ENCODE results near the gene PRR14. TPM values are rescaled to one million over a fixed set of nuclear protein-coding genes. Genes with fewer than 3 reads are reported as not detected.
A peak's percentile ranks its signal among the peaks of the same experiment; 100 is the strongest.
"Not testable (repeated sequence)": the region's sequence is repeated elsewhere in the genome, so short reads cannot be mapped to it uniquely, and the experiment has no call there.

PRR14 gene
- total RNA-seq, 1 experiment from 2014 or later = 8.8 TPM

DNA sequence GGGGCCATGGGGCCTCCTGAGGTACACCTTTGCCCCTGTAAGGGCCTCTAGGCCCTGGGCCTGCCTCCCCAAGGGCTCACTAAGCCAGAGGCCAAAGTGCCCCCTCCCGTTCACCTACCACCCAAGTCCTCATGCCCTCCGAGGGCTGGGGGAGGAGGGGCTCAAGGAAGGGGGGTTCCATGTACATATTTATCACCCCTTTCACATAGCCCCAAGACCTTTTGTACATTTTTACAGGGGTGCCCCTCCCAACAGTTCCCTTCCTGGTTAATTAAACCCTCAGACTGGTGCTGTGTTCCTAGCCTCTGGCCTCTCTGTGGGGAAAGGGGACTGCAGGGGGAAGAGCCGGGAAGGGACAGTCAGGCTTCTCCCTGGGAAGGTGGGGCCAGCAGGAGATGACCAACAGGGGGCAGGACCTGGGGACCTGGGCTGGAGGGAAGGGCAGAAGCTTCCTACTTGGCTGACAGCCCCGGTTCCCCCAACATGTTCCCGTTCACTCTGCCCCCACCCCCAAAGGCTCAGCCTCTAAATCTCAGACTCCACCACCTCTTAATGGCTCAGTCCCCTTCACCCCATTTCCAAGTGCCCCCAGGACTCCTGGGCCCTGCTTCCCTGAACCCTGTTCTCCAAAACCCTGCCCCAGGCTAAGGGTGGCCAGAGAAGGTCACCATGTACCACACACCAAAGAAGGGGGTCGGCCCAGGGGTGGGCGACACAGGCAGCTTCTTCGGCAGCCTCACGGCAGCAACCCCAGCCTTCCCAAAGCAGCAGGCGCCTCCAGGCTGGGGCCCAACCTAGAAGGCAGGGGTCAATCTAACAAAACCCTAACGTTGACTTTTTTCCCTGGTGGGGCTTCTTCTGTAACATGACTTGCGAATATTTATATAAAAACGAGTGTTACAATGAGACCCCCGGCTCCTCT, 19.4 kb downstream of the PRR14 start:
- in situ Hi-C loops (cut with HindIII; ENCODE audit: low pct_unique_long_range_greater_than_20kb, low sequenced_read_pairs) = no loop called here

GRCh38 chr16:30675143-30675542, 24.4 kb downstream of the PRR14 start:
- in situ Hi-C loops (cut with HindIII; ENCODE audit: low pct_unique_long_range_greater_than_20kb, low sequenced_read_pairs) = no loop called here
- no peak for DNase-seq (ENCODE audit: low read depth)

More for the DNA sequence above, 19.4 kb downstream of the PRR14 start:
- no peak for DNase-seq (ENCODE audit: low read depth)

DNA sequence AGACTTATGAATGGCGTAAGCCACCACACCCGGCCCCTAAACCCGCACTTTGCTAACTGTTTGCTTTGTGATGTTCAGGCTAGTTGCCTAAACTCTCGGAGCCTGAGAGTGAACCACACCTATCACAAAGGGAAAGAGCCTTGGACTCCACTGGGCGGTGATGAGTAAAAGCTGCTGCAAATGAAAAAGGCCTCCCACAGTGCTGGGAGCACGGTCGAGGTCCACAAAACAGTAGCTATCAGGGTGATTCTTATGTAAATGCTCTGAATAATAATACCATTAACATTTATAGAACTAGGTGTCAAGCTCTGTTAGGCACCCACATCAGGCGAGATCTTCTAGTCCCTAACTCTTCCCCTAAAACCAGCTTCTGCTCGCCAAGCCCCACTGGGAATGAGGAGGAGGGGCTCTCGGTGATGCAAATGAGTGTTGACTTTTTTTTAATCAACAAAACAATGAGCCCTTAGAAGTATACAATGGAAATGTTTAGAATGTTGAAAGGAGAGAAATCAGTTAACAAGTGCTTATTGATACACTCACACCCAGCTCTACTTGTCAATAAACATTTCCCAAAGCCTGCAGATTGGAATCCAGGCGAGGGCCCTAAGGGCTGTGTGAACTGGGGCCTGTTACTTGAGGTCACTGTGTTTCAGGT, 27.3 kb downstream of the PRR14 start:
- in situ Hi-C loops (cut with HindIII; ENCODE audit: low pct_unique_long_range_greater_than_20kb, low sequenced_read_pairs) = no loop called here
- DNase-seq (ENCODE audit: low read depth) = no peak

- in situ Hi-C loops (cut with HindIII; ENCODE audit: low pct_unique_long_range_greater_than_20kb, low sequenced_read_pairs) = no loop called here
These were observed 27.8 kb downstream of the PRR14 start for GRCh38 chr16:30678586-30678970.

GRCh38 chr16:30680326-30680725, 29.6 kb downstream of the PRR14 start:
- no peak for DNase-seq (ENCODE audit: low read depth)
- in situ Hi-C loops (cut with HindIII; ENCODE audit: low pct_unique_long_range_greater_than_20kb, low sequenced_read_pairs) = no loop called here

More at GRCh38 chr16:30678586-30678970, 27.8 kb downstream of the PRR14 start:
- no peak for DNase-seq (ENCODE audit: low read depth)

DNA sequence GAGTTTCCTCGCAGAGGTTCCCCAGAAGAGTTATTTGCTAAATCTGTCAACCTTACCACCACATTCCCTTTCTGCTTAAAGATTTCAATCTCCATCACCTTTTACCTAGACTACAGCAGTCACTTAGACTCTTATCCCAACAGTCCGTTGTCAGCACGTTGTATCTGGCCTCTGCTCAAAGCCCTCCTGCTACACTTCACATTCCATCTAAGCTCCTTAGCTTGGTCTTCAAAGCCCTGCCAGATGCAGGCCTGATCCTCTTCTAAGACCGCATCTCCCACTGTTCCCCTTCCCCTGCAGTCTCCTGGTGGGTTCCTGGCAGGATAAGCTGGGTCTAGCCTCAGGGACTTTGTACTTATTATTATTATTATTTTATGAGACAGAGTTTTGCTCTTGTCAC, 37.9 kb downstream of the PRR14 start:
- DNase-seq (ENCODE audit: low read depth) = no peak
- in situ Hi-C loops (cut with HindIII; ENCODE audit: low pct_unique_long_range_greater_than_20kb, low sequenced_read_pairs) = no loop called here

- in situ Hi-C loops (cut with HindIII; ENCODE audit: low pct_unique_long_range_greater_than_20kb, low sequenced_read_pairs) = no loop called here
- no peak for DNase-seq (ENCODE audit: low read depth)
These were observed 41.1 kb downstream of the PRR14 start for GRCh38 chr16:30691907-30692306.

- DNase-seq (ENCODE audit: low read depth) = no peak
- in situ Hi-C loops (cut with HindIII; ENCODE audit: low pct_unique_long_range_greater_than_20kb, low sequenced_read_pairs) = no loop called here
These were observed 41.8 kb downstream of the PRR14 start for GRCh38 chr16:30692396-30693064.

DNA sequence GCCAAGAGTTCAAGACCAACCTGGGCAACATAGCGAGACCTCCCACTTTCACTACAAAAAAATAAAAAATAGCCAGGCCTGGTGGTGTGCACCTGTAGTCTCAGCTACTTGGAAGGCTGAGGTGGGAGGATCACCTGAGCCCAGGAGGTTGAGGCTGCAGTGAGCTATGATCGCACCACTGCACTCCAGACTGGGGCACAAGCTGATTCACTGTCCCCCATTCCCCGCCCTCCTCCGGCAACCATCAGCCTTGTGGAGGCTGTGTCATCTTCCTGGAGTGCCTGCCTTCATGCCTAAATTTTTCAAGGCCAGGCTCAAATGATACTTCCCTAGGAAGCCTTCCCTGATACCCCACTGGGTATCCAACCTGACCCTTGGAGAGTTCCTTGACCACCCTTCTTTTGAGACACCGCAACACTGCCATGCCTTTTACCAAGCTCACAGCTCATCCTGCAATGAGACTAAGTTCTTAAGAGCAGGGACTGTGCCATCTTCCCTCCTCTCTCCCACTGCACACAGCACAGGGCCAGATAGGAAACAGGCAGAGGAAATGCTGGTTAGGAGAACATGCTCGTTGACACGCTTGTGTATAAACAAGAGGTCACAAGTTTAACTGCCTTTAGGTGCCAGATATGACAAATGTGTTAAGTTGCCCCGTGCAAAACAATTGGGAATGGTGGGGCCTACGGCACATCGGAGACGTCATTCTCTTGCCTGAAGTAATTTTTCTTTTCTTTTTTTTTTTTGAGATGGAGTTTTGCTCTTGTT, 44.4 kb downstream of the PRR14 start:
- in situ Hi-C loops (cut with HindIII; ENCODE audit: low pct_unique_long_range_greater_than_20kb, low sequenced_read_pairs) = no loop called here
- no peak for DNase-seq (ENCODE audit: low read depth)

DNA sequence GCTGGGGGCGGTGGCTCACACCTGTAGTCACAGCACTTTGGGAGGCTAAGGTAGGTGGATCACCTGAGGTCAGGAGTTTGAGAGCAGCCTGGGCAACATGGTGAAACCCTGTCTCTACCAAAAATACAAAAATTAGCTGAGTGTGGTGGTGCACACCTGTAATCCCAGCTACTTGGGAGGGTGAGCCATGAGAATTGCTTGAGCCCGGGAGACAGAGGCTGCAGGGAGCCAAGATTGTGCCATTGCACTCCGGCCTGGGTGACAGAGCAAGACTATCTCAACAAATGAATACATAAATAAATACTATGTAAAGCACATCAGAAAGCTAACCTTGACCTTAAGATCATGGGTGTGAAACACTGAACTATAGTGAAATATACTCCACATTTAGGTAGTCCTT, 45.9 kb downstream of the PRR14 start:
- in situ Hi-C loops (cut with HindIII; ENCODE audit: low pct_unique_long_range_greater_than_20kb, low sequenced_read_pairs); DNase-seq (ENCODE audit: low read depth): not testable (repeated sequence)

GRCh38 chr16:30697264-30698138, 46.7 kb downstream of the PRR14 start:
- in situ Hi-C loops (cut with HindIII; ENCODE audit: low pct_unique_long_range_greater_than_20kb, low sequenced_read_pairs) = no loop called here
- peak; percentile 14 for DNase-seq (ENCODE audit: low read depth)

GRCh38 chr16:30698139-30698815, 47.5 kb downstream of the PRR14 start:
- DNase-seq (ENCODE audit: low read depth) = peak; percentile 99
- in situ Hi-C loops (cut with HindIII; ENCODE audit: low pct_unique_long_range_greater_than_20kb, low sequenced_read_pairs) = no loop called here

DNA sequence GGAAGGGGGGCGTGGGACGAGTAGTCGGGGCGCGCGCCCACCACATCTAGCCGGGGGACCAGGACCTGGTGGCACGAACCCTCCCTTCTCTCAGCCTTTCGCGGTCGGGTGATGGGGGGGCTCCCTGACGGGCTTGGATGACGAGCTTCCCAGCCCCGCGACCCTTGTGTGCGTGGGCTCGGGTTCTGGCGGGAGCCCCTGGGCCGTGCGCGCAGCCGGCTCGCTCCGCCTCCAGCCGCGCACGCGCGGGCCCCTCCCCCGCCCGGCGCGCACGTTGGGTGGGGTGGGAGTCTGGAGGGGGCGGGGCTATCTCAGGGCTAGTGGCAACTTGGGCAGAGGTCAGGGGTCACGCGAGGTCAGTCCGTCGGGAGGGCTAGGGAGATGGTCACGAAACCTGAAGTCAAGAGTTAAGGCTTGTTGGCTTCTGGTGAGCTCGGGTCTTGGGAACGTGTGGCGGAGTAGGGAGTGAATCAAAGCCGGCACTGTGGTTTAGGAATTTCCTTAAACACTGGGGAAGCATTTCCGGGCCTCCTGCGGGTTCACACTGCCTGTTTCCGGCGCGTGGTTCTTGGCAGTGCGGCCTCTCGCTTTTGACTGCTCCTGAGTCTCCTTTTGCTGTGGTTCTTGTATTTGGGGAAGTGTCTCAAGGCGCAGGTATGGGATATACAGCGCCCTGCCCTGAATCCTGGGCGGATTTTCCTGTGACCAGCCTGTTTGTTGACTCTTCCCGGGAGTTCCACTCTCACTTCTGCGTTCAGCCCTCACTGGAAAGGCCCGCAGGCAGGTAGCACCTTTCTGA, 48.3 kb downstream of the PRR14 start, which contains the start of gene SRCAP:
SRCAP (plus strand) TSS at position 356 of the 799 bp plus-strand sequence. CDS start 1,654 bp downstream, outside the sequence.
- peak; percentile 89 for DNase-seq (ENCODE audit: low read depth)
- in situ Hi-C loops (cut with HindIII; ENCODE audit: low pct_unique_long_range_greater_than_20kb, low sequenced_read_pairs) = no loop called here

DNA sequence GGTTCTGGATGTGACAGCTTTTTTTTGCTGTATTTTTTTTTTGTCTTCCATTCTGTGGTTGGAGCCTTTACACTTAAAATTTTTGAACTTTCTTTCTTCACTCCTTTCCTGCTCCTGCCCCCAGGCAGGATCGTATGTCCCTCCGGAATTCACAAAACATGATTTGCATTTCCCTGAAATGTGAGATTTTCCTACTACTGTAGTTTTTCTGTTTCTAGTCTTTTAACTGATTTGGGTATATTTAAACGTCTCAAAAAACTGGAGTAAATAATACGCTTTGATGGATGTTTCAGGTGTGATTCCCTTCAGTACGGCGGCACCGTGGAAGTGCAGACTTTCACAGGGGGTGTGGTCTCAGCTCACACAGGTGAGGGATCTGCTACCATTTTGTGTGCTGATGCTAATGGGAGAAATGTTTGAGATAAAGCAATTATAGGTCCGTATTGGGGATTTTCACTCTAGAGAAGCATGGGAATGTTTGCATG, 48.9 kb downstream of the PRR14 start:
- in situ Hi-C loops (cut with HindIII; ENCODE audit: low pct_unique_long_range_greater_than_20kb, low sequenced_read_pairs) = no loop called here
- DNase-seq (ENCODE audit: low read depth) = no peak

DNA sequence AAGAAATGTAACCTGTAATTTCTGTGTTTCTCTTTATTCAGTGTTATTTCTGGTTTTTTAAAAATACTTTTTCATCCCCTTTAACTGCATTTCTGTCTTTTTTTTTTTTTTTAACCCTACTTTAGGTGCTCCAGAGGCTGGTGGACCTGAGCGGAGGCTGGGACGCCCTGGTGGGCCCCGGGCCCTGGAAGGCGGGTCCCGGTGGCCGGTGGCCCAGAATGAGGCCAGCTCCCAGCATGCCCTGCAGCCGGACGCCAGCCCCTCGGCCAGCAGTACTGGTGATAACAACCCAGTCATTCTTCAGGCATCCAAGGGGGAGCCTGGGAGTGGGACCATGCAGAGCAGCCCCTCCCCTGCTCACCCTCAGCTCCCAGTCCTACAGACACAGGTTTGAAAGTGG, 49.7 kb downstream of the PRR14 start:
- DNase-seq (ENCODE audit: low read depth) = no peak

DNA sequence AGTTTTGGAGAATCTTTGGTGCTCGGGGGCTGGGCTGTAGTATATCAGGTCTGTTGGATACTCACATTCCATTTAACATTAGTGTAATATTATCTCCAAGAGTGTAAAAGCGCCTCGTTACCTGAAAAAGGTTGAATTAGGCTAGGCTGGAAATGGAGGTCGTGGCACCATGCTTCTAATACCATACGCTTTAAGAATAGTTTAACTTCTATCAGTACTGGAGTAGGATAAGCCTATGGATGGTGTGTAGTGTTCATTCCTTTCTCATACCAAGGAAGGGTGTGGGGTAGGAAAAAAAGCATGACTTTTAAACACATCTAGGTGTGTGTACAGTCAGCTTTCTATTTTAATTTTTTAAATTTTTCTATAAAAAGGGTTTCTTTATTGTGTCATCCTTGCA, 50.2 kb downstream of the PRR14 start:
- in situ Hi-C loops (cut with HindIII; ENCODE audit: low pct_unique_long_range_greater_than_20kb, low sequenced_read_pairs) = no loop called here
- no peak for DNase-seq (ENCODE audit: low read depth)

More for the DNA sequence above, 49.7 kb downstream of the PRR14 start:
- in situ Hi-C loops (cut with HindIII; ENCODE audit: low pct_unique_long_range_greater_than_20kb, low sequenced_read_pairs) = no loop called here
